SIG-M5 (cell line): ENCODE data around the gene UQCC2.

Experiments used
- DNase-seq: peaks from one replicate; lab custom pipeline; 2025; lab: John Stamatoyannopoulos, UW

The UQCC2 gene

GRCh38 chr6:33676416-33677142 lies 34.9 kb downstream of the UQCC2 start:
- DNase-seq: no peak

GRCh38 chr6:33675968-33676367 lies 35.5 kb downstream of the UQCC2 start:
- no peak for DNase-seq

- no peak for DNase-seq
Observed at GRCh38 chr6:33673851-33674250, 37.6 kb downstream of the UQCC2 start.

- DNase-seq: no peak
Observed at GRCh38 chr6:33672808-33673207, 38.7 kb downstream of the UQCC2 start.

- no peak for DNase-seq
Observed at GRCh38 chr6:33671744-33672072, 39.8 kb downstream of the UQCC2 start.

GRCh38 chr6:33670971-33671743 lies 40.3 kb downstream of the UQCC2 start:
- DNase-seq: no peak

- no peak for DNase-seq
Observed at GRCh38 chr6:33670086-33670660, 41.3 kb downstream of the UQCC2 start.

GRCh38 chr6:33668914-33669313 lies 42.6 kb downstream of the UQCC2 start:
- no peak for DNase-seq

GRCh38 chr6:33668328-33668727 lies 43.2 kb downstream of the UQCC2 start:
- DNase-seq: no peak

- DNase-seq: no peak
Observed at GRCh38 chr6:33667776-33668175, 43.7 kb downstream of the UQCC2 start.

- DNase-seq: no peak
Observed at GRCh38 chr6:33667072-33667471, 44.4 kb downstream of the UQCC2 start.

- no peak for DNase-seq
Observed at GRCh38 chr6:33665957-33666356, 45.5 kb downstream of the UQCC2 start.

GRCh38 chr6:33664506-33665057 lies 46.9 kb downstream of the UQCC2 start:
- DNase-seq: no peak

- DNase-seq: no peak
Observed at GRCh38 chr6:33663727-33664449, 47.6 kb downstream of the UQCC2 start.

GRCh38 chr6:33663028-33663427 lies 48.5 kb downstream of the UQCC2 start:
- no peak for DNase-seq

- DNase-seq: no peak
Observed at GRCh38 chr6:33662318-33662717, 49.2 kb downstream of the UQCC2 start.

- no peak for DNase-seq
Observed at GRCh38 chr6:33661106-33661838, 50.2 kb downstream of the UQCC2 start.

GRCh38 chr6:33659986-33660385 lies 51.5 kb downstream of the UQCC2 start:
- DNase-seq: no peak

- no peak for DNase-seq
Observed at GRCh38 chr6:33658982-33659689, 52.4 kb downstream of the UQCC2 start.

GRCh38 chr6:33656844-33657243 lies 54.7 kb downstream of the UQCC2 start:
- no peak for DNase-seq
